ENCODE data around the gene IER2. TPM values are rescaled to one million over a fixed set of nuclear protein-coding genes. Genes with fewer than 3 reads are reported as not detected.

The IER2 gene
- total RNA-seq, 1 experiment from 2014 or later: 72.0 TPM

- BruUV-seq (replicated peaks): no TSS peak
These were observed 46.4 kb upstream of the IER2 start for GRCh38 chr19:13103581-13104359.

GRCh38 chr19:13104360-13104847 lies 45.8 kb upstream of the IER2 start:
- H3K4me1 Mint-ChIP-seq (ENCODE audit: low read depth, unreplicated experiment): no peaks in the 10 kb centered on the region
- Histone ChIP-seq H3K4me1 (peaks cover 11% of the 10 kb centered on the region), H3K9me3 (no peaks in the 10 kb centered on the region), H3K27me3 (replicated peaks; ENCODE audit: control insufficient read depth, insufficient read depth, low read length) (no peaks in the 10 kb centered on the region), H3K4me3 (ENCODE audit: low read depth, low read length) (no peak overlapping the region), H3K36me3 (ENCODE audit: control insufficient read depth, insufficient read depth, low read length) (no peaks in the 10 kb centered on the region)
- intact Hi-C loops (cut with micrococcal nuclease; ENCODE audit: unreplicated experiment): no loop called here
- no TSS peak for BruUV-seq (replicated peaks)
- no peak overlapping the region for H3K4me3 Mint-ChIP-seq (ENCODE audit: unreplicated experiment)
- peaks cover 19% of the 10 kb centered on the region for H3K36me3 Mint-ChIP-seq (ENCODE audit: insufficient read depth, unreplicated experiment)
- no peak for DNase-seq
- CTCF ChIA-PET: interaction anchor here (0.6 to 1.3 kb wide), 2 partner anchors 127 to 664 kb away, joined by 3 to 4 read pairs; no protein-coding TSS in a partner anchor
- no peak overlapping the region for H3K27ac Mint-ChIP-seq (ENCODE audit: unreplicated experiment)
- POLR2A ChIA-PET: no interaction called here
- H3K27me3 Mint-ChIP-seq (ENCODE audit: insufficient read depth, unreplicated experiment): no peaks in the 10 kb centered on the region
- TF ChIP-seq, protein P1, sequence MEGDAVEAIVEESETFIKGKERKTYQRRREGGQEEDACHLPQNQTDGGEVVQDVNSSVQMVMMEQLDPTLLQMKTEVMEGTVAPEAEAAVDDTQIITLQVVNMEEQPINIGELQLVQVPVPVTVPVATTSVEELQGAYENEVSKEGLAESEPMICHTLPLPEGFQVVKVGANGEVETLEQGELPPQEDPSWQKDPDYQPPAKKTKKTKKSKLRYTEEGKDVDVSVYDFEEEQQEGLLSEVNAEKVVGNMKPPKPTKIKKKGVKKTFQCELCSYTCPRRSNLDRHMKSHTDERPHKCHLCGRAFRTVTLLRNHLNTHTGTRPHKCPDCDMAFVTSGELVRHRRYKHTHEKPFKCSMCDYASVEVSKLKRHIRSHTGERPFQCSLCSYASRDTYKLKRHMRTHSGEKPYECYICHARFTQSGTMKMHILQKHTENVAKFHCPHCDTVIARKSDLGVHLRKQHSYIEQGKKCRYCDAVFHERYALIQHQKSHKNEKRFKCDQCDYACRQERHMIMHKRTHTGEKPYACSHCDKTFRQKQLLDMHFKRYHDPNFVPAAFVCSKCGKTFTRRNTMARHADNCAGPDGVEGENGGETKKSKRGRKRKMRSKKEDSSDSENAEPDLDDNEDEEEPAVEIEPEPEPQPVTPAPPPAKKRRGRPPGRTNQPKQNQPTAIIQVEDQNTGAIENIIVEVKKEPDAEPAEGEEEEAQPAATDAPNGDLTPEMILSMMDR (IDR thresholded peaks at IDR 0.05; ENCODE audit: insufficient read depth in 1 of 2, low read depth in 1 of 2, low read length in 1 of 2, severe bottlenecking in 1 of 2, unreplicated experiment in 1 of 2): no peak
- H3K9me3 Mint-ChIP-seq (ENCODE audit: unreplicated experiment): no peaks in the 10 kb centered on the region

More at GRCh38 chr19:13103581-13104359, 46.4 kb upstream of the IER2 start:
- intact Hi-C loops (cut with micrococcal nuclease; ENCODE audit: unreplicated experiment): no loop called here
- peaks cover 15% of the 10 kb centered on the region for H3K36me3 Mint-ChIP-seq (ENCODE audit: insufficient read depth, unreplicated experiment)
- H3K4me1 ChIP-seq: peaks cover 11% of the 10 kb centered on the region
- ChIA-PET CTCF (interaction anchor here (0.6 to 1.3 kb wide), 2 partner anchors 126 to 664 kb away, joined by 3 to 4 read pairs; no protein-coding TSS in a partner anchor), POLR2A (no interaction called here)
- H3K27me3 Mint-ChIP-seq (ENCODE audit: insufficient read depth, unreplicated experiment): no peaks in the 10 kb centered on the region
- no peaks in the 10 kb centered on the region for H3K9me3 ChIP-seq
- no peak for DNase-seq
- no peak overlapping the region for H3K27ac Mint-ChIP-seq (ENCODE audit: unreplicated experiment)
- no peak overlapping the region for H3K4me3 ChIP-seq (ENCODE audit: low read depth, low read length)
- TF ChIP-seq, protein P1 (IDR thresholded peaks at IDR 0.05; ENCODE audit: insufficient read depth in 1 of 2, low read depth in 1 of 2, low read length in 1 of 2, severe bottlenecking in 1 of 2, unreplicated experiment in 1 of 2): no peak
- no peaks in the 10 kb centered on the region for H3K9me3 Mint-ChIP-seq (ENCODE audit: unreplicated experiment)
- no peaks in the 10 kb centered on the region for H3K4me1 Mint-ChIP-seq (ENCODE audit: low read depth, unreplicated experiment)
- H3K27me3 ChIP-seq (replicated peaks; ENCODE audit: control insufficient read depth, insufficient read depth, low read length): no peaks in the 10 kb centered on the region
- H3K36me3 ChIP-seq (ENCODE audit: control insufficient read depth, insufficient read depth, low read length): no peaks in the 10 kb centered on the region
- H3K4me3 Mint-ChIP-seq (ENCODE audit: unreplicated experiment): no peak overlapping the region

DNA sequence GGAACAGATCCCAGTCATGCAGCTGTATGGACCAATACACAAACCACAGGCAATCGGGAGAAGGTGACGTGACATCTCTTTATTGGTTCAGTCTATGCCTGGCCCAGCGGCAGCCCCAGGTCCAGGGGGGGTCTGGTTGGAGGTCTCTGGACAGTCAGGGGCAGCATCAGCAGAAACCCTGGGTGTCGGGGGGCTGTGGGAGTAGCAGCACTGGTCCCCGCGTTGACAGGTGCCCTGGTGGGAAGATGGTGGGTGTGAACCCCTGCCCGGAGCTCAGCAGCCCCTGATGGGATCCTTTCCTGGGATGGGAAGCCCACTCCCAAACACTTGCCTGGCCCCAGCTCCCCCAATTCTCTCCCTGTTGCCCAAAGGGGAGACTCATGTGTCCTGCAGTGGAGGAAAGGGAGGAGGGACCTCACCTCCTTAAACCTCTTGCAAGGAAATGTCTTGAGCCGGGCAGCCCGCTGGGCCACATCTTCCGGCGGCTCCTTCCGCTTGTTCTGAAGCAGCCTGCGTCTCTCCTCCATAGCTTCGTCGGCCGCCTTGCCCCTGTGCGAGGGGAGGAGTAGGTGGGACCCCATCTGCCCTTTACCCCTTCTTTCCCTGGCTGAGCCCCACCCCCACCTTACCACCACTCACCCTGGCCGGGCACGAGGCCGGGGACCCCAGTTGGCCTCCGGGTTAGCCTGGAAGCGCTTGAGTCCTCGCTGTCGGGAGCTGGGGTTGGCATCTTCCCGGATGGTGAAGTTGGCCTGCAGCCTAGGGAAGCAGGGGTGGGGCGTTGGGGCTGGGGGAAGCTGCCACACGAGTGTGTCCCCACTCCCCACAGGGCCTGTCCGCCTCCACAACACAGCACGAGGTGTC lies 45.1 kb upstream of the IER2 start:
- POLR2A ChIA-PET: no interaction called here

More for the DNA sequence above, 45.1 kb upstream of the IER2 start:
- Histone ChIP-seq H3K36me3 (ENCODE audit: control insufficient read depth, insufficient read depth, low read length) (no peaks in the 10 kb centered on the region), H3K9me3 (no peaks in the 10 kb centered on the region), H3K4me3 (ENCODE audit: low read depth, low read length) (no peak overlapping the region), H3K27me3 (replicated peaks; ENCODE audit: control insufficient read depth, insufficient read depth, low read length) (no peaks in the 10 kb centered on the region), H3K4me1 (peaks cover 11% of the 10 kb centered on the region)
- CTCF ChIA-PET: interaction anchor here (1.3 kb wide), 1 partner anchor 128 kb away, joined by 4 read pairs; no protein-coding TSS in a partner anchor
- H3K9me3 Mint-ChIP-seq (ENCODE audit: unreplicated experiment): no peaks in the 10 kb centered on the region
- no peak for DNase-seq
- no peaks in the 10 kb centered on the region for H3K27me3 Mint-ChIP-seq (ENCODE audit: insufficient read depth, unreplicated experiment)
- H3K4me1 Mint-ChIP-seq (ENCODE audit: low read depth, unreplicated experiment): no peaks in the 10 kb centered on the region
- no TSS peak for BruUV-seq (replicated peaks)
- intact Hi-C loops (cut with micrococcal nuclease; ENCODE audit: unreplicated experiment): no loop called here
- TF ChIP-seq, protein P1 (IDR thresholded peaks at IDR 0.05; ENCODE audit: insufficient read depth in 1 of 2, low read depth in 1 of 2, low read length in 1 of 2, severe bottlenecking in 1 of 2, unreplicated experiment in 1 of 2): no peak
- no peak overlapping the region for H3K27ac Mint-ChIP-seq (ENCODE audit: unreplicated experiment)
- peaks cover 21% of the 10 kb centered on the region for H3K36me3 Mint-ChIP-seq (ENCODE audit: insufficient read depth, unreplicated experiment)
- no peak overlapping the region for H3K4me3 Mint-ChIP-seq (ENCODE audit: unreplicated experiment)

All from Caco-2 (cell line).